IMR-90 (cell line): ENCODE measurements around the gene SRSF12. TPM values are rescaled to one million over a fixed set of nuclear protein-coding genes. Genes with fewer than 3 reads are reported as not detected.

ENCODE experiments used
- ATAC-seq: fragments of 200-7000 bp; cut with Tn5 transposase; 2 replicates; pipeline ENCODE4 v1.9.1; 2020; ENCODE audit warnings: low read depth, mild to moderate bottlenecking, moderate library complexity
- BruUV-seq: library from RNA; stranded (reverse); fragments of 400-500 nt; replicated peaks from 2 replicates; lab custom pipeline; 2021; lab: Mats Ljungman, UMichigan
- CTCF ChIA-PET: fragments of 300-600 bp; formaldehyde crosslinking; extraction: SDS; loops from one replicate; lab custom pipeline; 2021; ENCODE audit warnings: antibody characterized with exemption; lab: Yijun Ruan, JAX
- POLR2A ChIA-PET: fragments of 300-600 bp; sonication (Branson Sonifier 250); formaldehyde crosslinking; loops from one replicate; lab custom pipeline; 2022; ENCODE audit warnings: antibody characterized with exemption; ENCODE audit not compliant: unreplicated experiment; lab: Charles Lee
- DNase-seq: peaks from one replicate; pipeline ENCODE4 v3.0.0; 2013
- H2AFZ ChIP-seq: replicated peaks from 2 replicates; pipeline ENCODE3; 2013; ENCODE audit warnings: low read length, mild to moderate bottlenecking; ENCODE audit not compliant: poor library complexity
- H2AK5ac ChIP-seq: 2 replicates; pipeline ENCODE4 v1.6.1; 2013; ENCODE audit warnings: low read depth, low read length, inconsistent platforms
- H2AK9ac ChIP-seq: replicated peaks from 2 replicates; pipeline ENCODE3; 2013; ENCODE audit warnings: mild to moderate bottlenecking, low read depth, low read length, moderate library complexity; ENCODE audit not compliant: poor library complexity
- H2BK120ac ChIP-seq: 2 replicates; pipeline ENCODE4 v1.6.1; 2013; ENCODE audit warnings: low read depth, low read length, inconsistent platforms
- H2BK15ac ChIP-seq: 3 replicates; pipeline ENCODE4 v1.6.1; 2013; ENCODE audit warnings: low read depth, low read length, inconsistent platforms
- H2BK20ac ChIP-seq: 2 replicates; pipeline ENCODE4 v1.6.1; 2013; ENCODE audit warnings: low read depth, mild to moderate bottlenecking, inconsistent platforms, low read length, moderate library complexity
- H2BK5ac ChIP-seq: 2 replicates; pipeline ENCODE4 v1.6.1; 2013; ENCODE audit warnings: mild to moderate bottlenecking, low read depth, low read length, inconsistent platforms; ENCODE audit not compliant: poor library complexity, severe bottlenecking
- H3K14ac ChIP-seq: replicated peaks from 2 replicates; pipeline ENCODE4 v1.6.1; 2013; ENCODE audit warnings: low read depth, low read length, inconsistent platforms
- H3K18ac ChIP-seq: 2 replicates; pipeline ENCODE4 v1.6.1; 2013; ENCODE audit warnings: low read depth, low read length, control low read depth
- H3K23ac ChIP-seq: 2 replicates; pipeline ENCODE4 v1.6.1; 2013; ENCODE audit warnings: low read depth, low read length, inconsistent platforms
- H3K27ac ChIP-seq: 2 replicates; pipeline ENCODE4 v1.5.1; 2013; ENCODE audit warnings: mild to moderate bottlenecking, control low read depth, low read length; ENCODE audit not compliant: insufficient read depth
- H3K27me3 ChIP-seq: 2 replicates; pipeline ENCODE4 v1.6.1; 2013; ENCODE audit warnings: low read length; ENCODE audit not compliant: control insufficient read depth, insufficient read depth
- H3K36me3 ChIP-seq: 2 replicates; pipeline ENCODE4 v1.6.1; 2013; ENCODE audit warnings: low read length, mixed read lengths; ENCODE audit not compliant: control insufficient read depth, insufficient read depth
- H3K4ac ChIP-seq: 2 replicates; pipeline ENCODE4 v1.6.1; 2013; ENCODE audit warnings: low read depth, low read length, inconsistent platforms
- H3K4me1 ChIP-seq: 2 replicates; pipeline ENCODE4 v1.6.1; 2013; ENCODE audit warnings: low read length, mixed read lengths; ENCODE audit not compliant: control insufficient read depth, insufficient read depth
- H3K4me2 ChIP-seq: 2 replicates; pipeline ENCODE4 v1.6.1; 2013; ENCODE audit warnings: low read depth, mild to moderate bottlenecking, control low read depth, low read length, moderate library complexity
- H3K4me3 ChIP-seq: 2 replicates; pipeline ENCODE4 v1.5.1; 2013; ENCODE audit warnings: low read depth, mild to moderate bottlenecking, control low read depth, low read length, moderate library complexity; ENCODE audit not compliant: insufficient read depth
- H3K56ac ChIP-seq: 2 replicates; pipeline ENCODE4 v1.6.1; 2013; ENCODE audit warnings: low read length, inconsistent platforms; ENCODE audit not compliant: insufficient read depth; ENCODE audit errors: extremely low read depth
- H3K79me1 ChIP-seq, 2 experiments: 2 replicates each; pipeline ENCODE4 v1.6.1; 2013; ENCODE audit warnings: low read length in 2 of 2, inconsistent platforms in 1 of 2, low read depth in 1 of 2
- H3K9ac ChIP-seq: 2 replicates; pipeline ENCODE4 v1.6.1; 2013; ENCODE audit warnings: low read depth, low read length, control low read depth
- H3K9me1 ChIP-seq: 2 replicates; pipeline ENCODE4 v1.6.1; 2013; ENCODE audit warnings: low read length, inconsistent platforms; ENCODE audit not compliant: insufficient read depth
- H3K9me3 ChIP-seq: 2 replicates; pipeline ENCODE4 v1.6.1; 2013; ENCODE audit warnings: low read length; ENCODE audit not compliant: control insufficient read depth, insufficient read depth
- H4K20me1 ChIP-seq: 2 replicates; pipeline ENCODE4 v1.6.1; 2013; ENCODE audit warnings: low read length, inconsistent platforms; ENCODE audit not compliant: insufficient read depth
- H4K5ac ChIP-seq: 2 replicates; pipeline ENCODE4 v1.6.1; 2013; ENCODE audit warnings: mild to moderate bottlenecking, low read depth, low read length, control low read depth
- H4K8ac ChIP-seq, 2 experiments: 2 replicates each; pipeline ENCODE4 v1.6.1; 2013; ENCODE audit warnings: low read depth in 2 of 2, low read length in 2 of 2, control low read depth in 1 of 2, inconsistent platforms in 1 of 2
- H4K91ac ChIP-seq: 2 replicates; pipeline ENCODE4 v1.6.1; 2013; ENCODE audit warnings: low read depth, low read length, inconsistent platforms; ENCODE audit not compliant: insufficient read depth
- BHLHE40 ChIP-seq: fragments of 150-350 bp; IDR thresholded peaks from 2 replicates; pipeline ENCODE4 v1.6.1; 2016; ENCODE audit warnings: mild to moderate bottlenecking, low read depth, low read length
- CEBPB ChIP-seq: IDR thresholded peaks from 2 replicates; pipeline ENCODE4 v1.6.1; 2012; ENCODE audit warnings: low read depth, low read length, improper control_type of control experiment
- CHD1 ChIP-seq: IDR thresholded peaks from 2 replicates; pipeline ENCODE4 v1.6.1; 2012; ENCODE audit warnings: low read depth, low read length, improper control_type of control experiment
- FOS ChIP-seq: fragments of 150-350 bp; IDR thresholded peaks from 2 replicates; pipeline ENCODE4 v1.6.1; 2016; ENCODE audit warnings: low read depth, low read length
- MAFK ChIP-seq: IDR thresholded peaks from 2 replicates; pipeline ENCODE4 v1.6.1; 2012; ENCODE audit warnings: low read depth, low read length, improper control_type of control experiment
- MAZ ChIP-seq: IDR thresholded peaks from 2 replicates; pipeline ENCODE4 v1.6.1; 2012; ENCODE audit warnings: low read depth, mild to moderate bottlenecking, low read length, improper control_type of control experiment, moderate library complexity, borderline replicate concordance
- MXI1 ChIP-seq: IDR thresholded peaks from 2 replicates; pipeline ENCODE4 v1.6.1; 2012; ENCODE audit warnings: low read depth, mild to moderate bottlenecking, low read length, moderate library complexity, borderline replicate concordance
- NFE2L2 ChIP-seq: fragments of 150-350 bp; IDR thresholded peaks from 2 replicates; pipeline ENCODE4 v1.6.1; 2016; ENCODE audit warnings: low read depth, mild to moderate bottlenecking, low read length
- POLR2A ChIP-seq: IDR thresholded peaks from 2 replicates; pipeline ENCODE4 v1.6.1; 2012; ENCODE audit warnings: mild to moderate bottlenecking, low read depth, low read length
- RAD21 ChIP-seq: IDR thresholded peaks from 2 replicates; pipeline ENCODE4 v1.6.1; 2012; ENCODE audit warnings: low read length, improper control_type of control experiment
- RCOR1 ChIP-seq: IDR thresholded peaks from 2 replicates; pipeline ENCODE4 v1.6.1; 2012; ENCODE audit warnings: mild to moderate bottlenecking, low read length, improper control_type of control experiment; ENCODE audit not compliant: insufficient replicate concordance
- RFX5 ChIP-seq: IDR thresholded peaks from 2 replicates; pipeline ENCODE4 v1.8.0; 2012; ENCODE audit warnings: low read depth, mild to moderate bottlenecking, low read length, moderate library complexity
- SMC3 ChIP-seq: fragments of 150-350 bp; IDR thresholded peaks from 2 replicates; pipeline ENCODE4 v1.6.1; 2016; ENCODE audit warnings: low read depth, mild to moderate bottlenecking, antibody characterized with exemption, low read length, moderate library complexity
- WGBS, 2 experiments: methylation state at CpG; one replicate each; pipeline versions ENCODE4 v1.1.5 to v1.1.7; 2013; ENCODE audit warnings: missing lambda C conversion rate in 2 of 2; ENCODE audit not compliant: insufficient read length in 1 of 2; ENCODE audit errors: extremely low coverage in 2 of 2; 5-methylcytosine and 5-hydroxymethylcytosine counted together
- dilution Hi-C: fragments of 300-500 bp; cut with HindIII; formaldehyde crosslinking; loops from one replicate; pipeline ENCODE4 v1.14.3; 2018; ENCODE audit warnings: low sequenced_read_pairs; ENCODE audit not compliant: unreplicated experiment
- in situ Hi-C: fragments of 300-500 bp; cut with MboI; formaldehyde crosslinking; loops from 3 replicates; pipeline ENCODE4 v1.14.3; 2019; ENCODE audit warnings: low sequenced_read_pairs, inconsistent platforms, mixed read lengths
- intact Hi-C: fragments of 100-400 bp; cut with micrococcal nuclease; formaldehyde crosslinking; loops from 2 replicates; pipeline ENCODE4 v1.10.0; 2022
- polyA plus RNA-seq, 3 experiments: library from polyadenylated mRNA; depleted of rRNA; stranded (reverse); fragments of >200 nt; gene quantifications; 2 replicates each; pipeline ENCODE4 v1.2.3, GENCODE V29; 2012; ENCODE audit warnings: low replicate concordance in 1 of 3
- total RNA-seq: library from RNA; depleted of rRNA; stranded (reverse); fragments of >200 nt; gene quantifications from 2 replicates; pipeline ENCODE4 v1.2.3, GENCODE V29; 2012
- TF ChIP-seq, protein P1 (sequence below): conservative IDR thresholded peaks from 2 replicates; pipeline ENCODE4 v1.5.1; 2012; ENCODE audit warnings: mild to moderate bottlenecking, low read depth, low read length, improper control_type of control experiment
- TF ChIP-seq, protein P2 (sequence below): fragments of 150-350 bp; IDR thresholded peaks from 2 replicates; pipeline ENCODE4 v1.6.1; 2016; ENCODE audit warnings: low read depth, mild to moderate bottlenecking, low read length, moderate library complexity, borderline replicate concordance
- TF ChIP-seq, protein P3 (sequence below): fragments of 150-350 bp; IDR thresholded peaks from 2 replicates; pipeline ENCODE4 v1.6.1; 2017; ENCODE audit warnings: mild to moderate bottlenecking, antibody characterized with exemption, low read length, low read depth

The SRSF12 gene
- total and polyA plus RNA-seq, 2 of the 4 experiments (the other 2 are of a cell fraction), result 0.21 to 0.36 TPM

DNA sequence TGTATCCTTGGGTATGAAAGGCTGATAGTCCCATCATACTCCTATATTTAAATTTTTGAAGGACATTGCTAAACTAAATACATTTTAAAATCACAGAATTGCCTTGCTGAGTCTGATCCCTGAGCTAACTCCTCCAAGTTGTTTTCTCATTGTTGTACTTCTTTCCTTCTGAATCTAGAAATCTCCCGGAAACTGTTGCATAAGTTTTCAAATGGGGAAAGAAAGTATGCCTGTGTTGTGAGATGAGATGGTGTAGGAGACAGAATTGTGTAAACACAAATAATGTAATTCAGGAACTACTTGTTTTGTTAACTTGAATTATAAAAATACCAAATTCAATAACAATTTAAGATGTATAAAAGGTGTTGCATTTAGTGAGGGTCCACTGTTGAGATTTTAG lies 30.0 kb downstream of the SRSF12 start:
- no peak overlapping the region for H3K14ac ChIP-seq
- H3K9ac ChIP-seq, result no peak overlapping the region
- no peaks in the 10 kb centered on the region for H3K27me3 ChIP-seq
- H3K4me2 ChIP-seq, result no peak overlapping the region
- H2BK120ac ChIP-seq, result no peak overlapping the region
- dilution Hi-C loops, result no loop called here
- H2BK20ac ChIP-seq, result no peak overlapping the region
- no peak overlapping the region for H2BK15ac ChIP-seq
- H3K18ac ChIP-seq, result no peak overlapping the region
- H3K27ac ChIP-seq, result no peak overlapping the region
- H3K9me1 ChIP-seq, result peaks cover 3% of the 10 kb centered on the region; the same call in 1 of the 2 replicates
- H3K9me3 ChIP-seq, result no peaks in the 10 kb centered on the region
- H2BK5ac ChIP-seq, result no peak overlapping the region
- H3K4me1 ChIP-seq, result peaks cover 4% of the 10 kb centered on the region
- H4K8ac ChIP-seq, result no peak overlapping the region
- ChIA-PET POLR2A (no interaction called here), CTCF (no interaction called here)
- H3K4me3 ChIP-seq, result no peak overlapping the region
- no peak overlapping the region for H4K5ac ChIP-seq
- H4K20me1 ChIP-seq, result peaks cover 41% of the 10 kb centered on the region
- H3K4ac ChIP-seq, result no peak overlapping the region
- H2AK5ac ChIP-seq, result no peak overlapping the region
- ATAC-seq (no peak), DNase-seq (no peak)
- BruUV-seq, result no TSS peak
- no peak overlapping the region for H3K56ac ChIP-seq
- in situ Hi-C loops, result no loop called here
- no peak overlapping the region for H4K91ac ChIP-seq
- H3K36me3 ChIP-seq, result peaks cover 14% of the 10 kb centered on the region
- intact Hi-C loops, result no loop called here
- WGBS, 2 experiments, result no CpG with 5 or more reads among the region's 1 CpG
- no peak overlapping the region for H3K23ac ChIP-seq
- H2AK9ac ChIP-seq, result no peak overlapping the region
- no peak overlapping the region for H2AFZ ChIP-seq
- TF ChIP-seq MXI1 (no peak), RCOR1 (no peak), NFE2L2 (no peak), RAD21 (no peak), MAFK (no peak), POLR2A (no peak), FOS (no peak), MAZ (no peak), RFX5 (no peak), CHD1 (no peak), BHLHE40 (no peak), SMC3 (no peak), CEBPB (no peak)
- TF ChIP-seq, protein P1, sequence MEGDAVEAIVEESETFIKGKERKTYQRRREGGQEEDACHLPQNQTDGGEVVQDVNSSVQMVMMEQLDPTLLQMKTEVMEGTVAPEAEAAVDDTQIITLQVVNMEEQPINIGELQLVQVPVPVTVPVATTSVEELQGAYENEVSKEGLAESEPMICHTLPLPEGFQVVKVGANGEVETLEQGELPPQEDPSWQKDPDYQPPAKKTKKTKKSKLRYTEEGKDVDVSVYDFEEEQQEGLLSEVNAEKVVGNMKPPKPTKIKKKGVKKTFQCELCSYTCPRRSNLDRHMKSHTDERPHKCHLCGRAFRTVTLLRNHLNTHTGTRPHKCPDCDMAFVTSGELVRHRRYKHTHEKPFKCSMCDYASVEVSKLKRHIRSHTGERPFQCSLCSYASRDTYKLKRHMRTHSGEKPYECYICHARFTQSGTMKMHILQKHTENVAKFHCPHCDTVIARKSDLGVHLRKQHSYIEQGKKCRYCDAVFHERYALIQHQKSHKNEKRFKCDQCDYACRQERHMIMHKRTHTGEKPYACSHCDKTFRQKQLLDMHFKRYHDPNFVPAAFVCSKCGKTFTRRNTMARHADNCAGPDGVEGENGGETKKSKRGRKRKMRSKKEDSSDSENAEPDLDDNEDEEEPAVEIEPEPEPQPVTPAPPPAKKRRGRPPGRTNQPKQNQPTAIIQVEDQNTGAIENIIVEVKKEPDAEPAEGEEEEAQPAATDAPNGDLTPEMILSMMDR, result no peak
- TF ChIP-seq, protein P2, sequence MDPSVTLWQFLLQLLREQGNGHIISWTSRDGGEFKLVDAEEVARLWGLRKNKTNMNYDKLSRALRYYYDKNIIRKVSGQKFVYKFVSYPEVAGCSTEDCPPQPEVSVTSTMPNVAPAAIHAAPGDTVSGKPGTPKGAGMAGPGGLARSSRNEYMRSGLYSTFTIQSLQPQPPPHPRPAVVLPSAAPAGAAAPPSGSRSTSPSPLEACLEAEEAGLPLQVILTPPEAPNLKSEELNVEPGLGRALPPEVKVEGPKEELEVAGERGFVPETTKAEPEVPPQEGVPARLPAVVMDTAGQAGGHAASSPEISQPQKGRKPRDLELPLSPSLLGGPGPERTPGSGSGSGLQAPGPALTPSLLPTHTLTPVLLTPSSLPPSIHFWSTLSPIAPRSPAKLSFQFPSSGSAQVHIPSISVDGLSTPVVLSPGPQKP, result no peak
- TF ChIP-seq, protein P3, sequence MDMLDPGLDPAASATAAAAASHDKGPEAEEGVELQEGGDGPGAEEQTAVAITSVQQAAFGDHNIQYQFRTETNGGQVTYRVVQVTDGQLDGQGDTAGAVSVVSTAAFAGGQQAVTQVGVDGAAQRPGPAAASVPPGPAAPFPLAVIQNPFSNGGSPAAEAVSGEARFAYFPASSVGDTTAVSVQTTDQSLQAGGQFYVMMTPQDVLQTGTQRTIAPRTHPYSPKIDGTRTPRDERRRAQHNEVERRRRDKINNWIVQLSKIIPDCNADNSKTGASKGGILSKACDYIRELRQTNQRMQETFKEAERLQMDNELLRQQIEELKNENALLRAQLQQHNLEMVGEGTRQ, result no peak
- H3K79me1 ChIP-seq, result peaks cover 3 to 34% of the 10 kb centered on the region in 2 experiments
